GM19240 (cell line): ENCODE measurements around the gene NTN5.
"Not testable (repeated sequence)": the region's sequence is repeated elsewhere in the genome, so short reads cannot be mapped to it uniquely, and the experiment has no call there.

ENCODE experiments used
- DNase-seq: peaks from one replicate; pipeline ENCODE4 v3.0.0; 2011; ENCODE audit warnings: low spot score; ENCODE audit not compliant: insufficient read length

NTN5 gene

GRCh38 chr19:48670699-48671445, 1.9 kb downstream of the NTN5 start:
- no peak for DNase-seq

GRCh38 chr19:48669903-48670668, 2.7 kb downstream of the NTN5 start:
- DNase-seq = no peak

GRCh38 chr19:48668761-48669160, 4.1 kb downstream of the NTN5 start:
- DNase-seq = no peak

- DNase-seq = no peak
These were observed 4.5 kb downstream of the NTN5 start for GRCh38 chr19:48668332-48668731.

- DNase-seq = no peak
These were observed 7.0 kb downstream of the NTN5 start for GRCh38 chr19:48665786-48666185.

GRCh38 chr19:48664476-48664875, 8.3 kb downstream of the NTN5 start:
- DNase-seq = no peak

GRCh38 chr19:48663667-48664066, 9.2 kb downstream of the NTN5 start:
- DNase-seq = no peak

- no peak for DNase-seq
These were observed 11.1 kb downstream of the NTN5 start for GRCh38 chr19:48661711-48662090.

GRCh38 chr19:48660852-48661710, 11.7 kb downstream of the NTN5 start:
- DNase-seq = peak; percentile 99

- peak; percentile 49 for DNase-seq
These were observed 13.0 kb downstream of the NTN5 start for GRCh38 chr19:48659768-48660167.

GRCh38 chr19:48658483-48658882, 14.3 kb downstream of the NTN5 start:
- DNase-seq = no peak

- DNase-seq = not testable (repeated sequence)
These were observed 15.0 kb downstream of the NTN5 start for GRCh38 chr19:48657828-48658227.

- DNase-seq = no peak
These were observed 15.9 kb downstream of the NTN5 start for GRCh38 chr19:48656840-48657474.

- no peak for DNase-seq
These were observed 18.3 kb downstream of the NTN5 start for GRCh38 chr19:48654299-48655059.

GRCh38 chr19:48651683-48652048, 21.2 kb downstream of the NTN5 start:
- no peak for DNase-seq

- no peak for DNase-seq
These were observed 21.7 kb downstream of the NTN5 start for GRCh38 chr19:48650974-48651682.

GRCh38 chr19:48648134-48648533, 24.7 kb downstream of the NTN5 start:
- DNase-seq = no peak

GRCh38 chr19:48646722-48647216, 26.0 kb downstream of the NTN5 start:
- no peak for DNase-seq

GRCh38 chr19:48646001-48646721, 26.7 kb downstream of the NTN5 start, which contains the start of gene CA11:
CA11 (minus strand) TSS chr19:48646187; CDS start chr19:48645632, 555 bp downstream.
- peak; percentile 75 for DNase-seq
